Breast epithelium (tissue), 4 donors: ENCODE measurements around the gene TIFAB. TPM values are rescaled to one million over a fixed set of nuclear protein-coding genes. Genes with fewer than 3 reads are reported as not detected.

Experiments
- DNase-seq, 2 donors: peaks; one replicate each; pipeline ENCODE4 v3.0.0-alpha.2; 2019; ENCODE audit warnings: low spot score in 2 of 2
- H3K27ac ChIP-seq, 2 donors: fragments of 200-600 bp; sonication (generic) in 1 of 2; one replicate each; pipeline ENCODE4 v1.5.1; 2016 to 2019; ENCODE audit warnings: mild to moderate bottlenecking in 1 of 2
- H3K27me3 ChIP-seq, 2 donors: fragments of 200-600 bp; sonication (generic) in 1 of 2; one replicate each; pipeline versions ENCODE4 v1.5.1 to v1.6.0; 2017 to 2019; ENCODE audit warnings: control low read depth in 1 of 2, mild to moderate bottlenecking in 1 of 2
- H3K36me3 ChIP-seq: fragments of 200-600 bp; one replicate; pipeline ENCODE4 v1.5.1; 2019
- H3K4me1 ChIP-seq, 2 donors: fragments of 200-600 bp; sonication (generic); one replicate each; pipeline ENCODE4 v1.5.1; 2016 to 2019; ENCODE audit warnings: control low read depth in 1 of 2
- H3K4me3 ChIP-seq, 3 donors: fragments of 200-600 bp; sonication (generic); 1 replicate in 2 of 3; 2 replicates in 1 of 3; pipeline ENCODE4 v1.5.1; 2016 to 2019; ENCODE audit warnings: mild to moderate bottlenecking in 3 of 3, moderate library complexity in 2 of 3
- H3K9me3 ChIP-seq, 2 donors: fragments of 200-600 bp; sonication (generic) in 1 of 2; one replicate each; pipeline ENCODE4 v1.5.1; 2016 to 2019; ENCODE audit warnings: control low read depth in 1 of 2
- POLR2A ChIP-seq: fragments of 450-650 bp; IDR thresholded peaks from one replicate; pipeline ENCODE4 v1.6.1; 2016; ENCODE audit warnings: antibody characterized with exemption, mild to moderate bottlenecking, moderate library complexity
- POLR2AphosphoS5 ChIP-seq, 3 donors: sonication (generic); formaldehyde crosslinking; IDR thresholded peaks; one replicate each; pipeline ENCODE4 v1.6.1; 2017; ENCODE audit warnings: antibody characterized with exemption in 3 of 3
- intact Hi-C: fragments of 100-400 bp; cut with DNase I; formaldehyde crosslinking; loops from one replicate; pipeline ENCODE4 v1.15.1; 2023; ENCODE audit warnings: low total_unique reads
- total RNA-seq, 3 donors: library from RNA; depleted of rRNA; stranded (reverse); fragments of >200 nt; gene quantifications; one replicate each; pipeline ENCODE4 v1.1.0, GENCODE V29; 2016
- TF ChIP-seq, protein P1 (sequence below), 3 donors: fragments of 450-650 bp; IDR thresholded peaks; one replicate each; pipeline ENCODE4 v1.5.1; 2016 to 2017; ENCODE audit warnings: antibody characterized with exemption in 3 of 3, mild to moderate bottlenecking in 3 of 3, moderate library complexity in 3 of 3

TIFAB gene
- total RNA-seq, 3 donors from 2014 or later = not detected

DNA sequence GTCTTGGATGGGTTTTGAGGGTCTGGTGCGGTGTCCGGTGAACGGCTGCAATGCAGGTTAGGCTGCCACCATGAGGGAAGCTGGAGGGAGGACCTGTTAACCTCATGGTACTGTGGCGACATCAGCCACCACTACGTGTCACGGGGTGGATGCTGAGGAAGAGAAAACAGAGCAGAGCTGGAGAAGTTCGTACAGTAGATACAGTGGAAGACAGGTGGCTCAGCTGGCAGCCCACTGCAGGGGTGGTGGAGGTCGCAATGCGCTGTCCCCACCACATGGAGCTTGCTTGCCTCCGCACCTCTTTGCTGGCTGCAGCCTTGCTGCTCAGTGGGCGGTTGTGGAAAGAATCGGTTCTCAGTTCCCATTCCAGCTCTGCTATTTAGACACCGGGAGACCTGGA, 7.8 kb downstream of the TIFAB start:
- no peaks in the 10 kb centered on the region for H3K4me1 ChIP-seq
- no peak for DNase-seq
- TF ChIP-seq POLR2AphosphoS5 (IDR thresholded peaks at IDR 0.05) (no peak), POLR2A (no peak)
- TF ChIP-seq, protein P1, sequence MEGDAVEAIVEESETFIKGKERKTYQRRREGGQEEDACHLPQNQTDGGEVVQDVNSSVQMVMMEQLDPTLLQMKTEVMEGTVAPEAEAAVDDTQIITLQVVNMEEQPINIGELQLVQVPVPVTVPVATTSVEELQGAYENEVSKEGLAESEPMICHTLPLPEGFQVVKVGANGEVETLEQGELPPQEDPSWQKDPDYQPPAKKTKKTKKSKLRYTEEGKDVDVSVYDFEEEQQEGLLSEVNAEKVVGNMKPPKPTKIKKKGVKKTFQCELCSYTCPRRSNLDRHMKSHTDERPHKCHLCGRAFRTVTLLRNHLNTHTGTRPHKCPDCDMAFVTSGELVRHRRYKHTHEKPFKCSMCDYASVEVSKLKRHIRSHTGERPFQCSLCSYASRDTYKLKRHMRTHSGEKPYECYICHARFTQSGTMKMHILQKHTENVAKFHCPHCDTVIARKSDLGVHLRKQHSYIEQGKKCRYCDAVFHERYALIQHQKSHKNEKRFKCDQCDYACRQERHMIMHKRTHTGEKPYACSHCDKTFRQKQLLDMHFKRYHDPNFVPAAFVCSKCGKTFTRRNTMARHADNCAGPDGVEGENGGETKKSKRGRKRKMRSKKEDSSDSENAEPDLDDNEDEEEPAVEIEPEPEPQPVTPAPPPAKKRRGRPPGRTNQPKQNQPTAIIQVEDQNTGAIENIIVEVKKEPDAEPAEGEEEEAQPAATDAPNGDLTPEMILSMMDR (IDR thresholded peaks at IDR 0.05) = no peak
- H3K36me3 ChIP-seq = no peaks in the 10 kb centered on the region
- no peaks in the 10 kb centered on the region for H3K27me3 ChIP-seq
- no peak overlapping the region for H3K4me3 ChIP-seq
- intact Hi-C loops = no loop called here
- H3K9me3 ChIP-seq = no peaks in the 10 kb centered on the region
- no peak overlapping the region for H3K27ac ChIP-seq

DNA sequence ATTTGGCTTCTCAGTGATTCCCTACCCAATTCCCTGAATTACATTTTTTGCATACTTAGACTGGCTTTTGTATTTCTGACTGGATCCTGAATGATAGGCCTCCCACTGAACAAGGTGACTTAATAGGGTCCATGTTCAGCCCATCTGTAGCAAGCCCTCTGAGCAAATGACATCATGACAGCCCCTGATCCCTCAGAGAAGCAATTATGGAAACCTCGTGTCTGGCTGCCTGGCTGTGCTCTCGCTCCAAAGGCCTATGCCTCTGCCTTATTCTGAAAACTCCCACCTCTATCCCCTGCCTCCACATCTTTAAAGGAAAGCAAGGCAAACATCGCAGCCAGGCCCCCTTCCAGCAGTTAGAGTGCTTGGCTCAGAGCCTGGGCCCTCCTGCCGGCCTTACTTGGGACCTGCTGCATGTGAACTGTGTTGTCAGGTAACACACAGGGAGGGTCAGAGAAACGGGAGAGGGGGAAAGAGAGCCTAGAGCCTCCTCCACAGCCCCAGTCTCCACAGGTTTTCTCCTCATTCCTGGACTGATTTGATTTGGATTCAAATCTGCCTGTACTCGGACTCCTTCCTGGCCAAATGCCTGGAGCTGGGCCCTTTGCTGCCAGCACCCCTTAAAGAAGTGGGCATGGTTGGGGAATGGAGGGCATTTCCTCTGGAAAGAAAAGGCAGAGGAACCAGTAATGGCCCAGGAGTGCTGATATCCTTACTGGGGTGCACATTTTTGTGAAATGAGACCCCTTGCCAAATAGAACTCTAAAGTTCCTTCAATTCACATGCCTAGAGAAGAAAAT, 8.8 kb downstream of the TIFAB start:
- no peak overlapping the region for H3K27ac ChIP-seq
- no peak overlapping the region for H3K4me3 ChIP-seq
- no peaks in the 10 kb centered on the region for H3K27me3 ChIP-seq
- no peaks in the 10 kb centered on the region for H3K9me3 ChIP-seq
- TF ChIP-seq POLR2AphosphoS5 (IDR thresholded peaks at IDR 0.05) (no peak), POLR2A (no peak)
- TF ChIP-seq, protein P1 (IDR thresholded peaks at IDR 0.05) = no peak
- peak in 1 of 2 donors; percentile 14 for DNase-seq
- intact Hi-C loops = no loop called here
- no peaks in the 10 kb centered on the region for H3K36me3 ChIP-seq
- no peaks in the 10 kb centered on the region for H3K4me1 ChIP-seq

DNA sequence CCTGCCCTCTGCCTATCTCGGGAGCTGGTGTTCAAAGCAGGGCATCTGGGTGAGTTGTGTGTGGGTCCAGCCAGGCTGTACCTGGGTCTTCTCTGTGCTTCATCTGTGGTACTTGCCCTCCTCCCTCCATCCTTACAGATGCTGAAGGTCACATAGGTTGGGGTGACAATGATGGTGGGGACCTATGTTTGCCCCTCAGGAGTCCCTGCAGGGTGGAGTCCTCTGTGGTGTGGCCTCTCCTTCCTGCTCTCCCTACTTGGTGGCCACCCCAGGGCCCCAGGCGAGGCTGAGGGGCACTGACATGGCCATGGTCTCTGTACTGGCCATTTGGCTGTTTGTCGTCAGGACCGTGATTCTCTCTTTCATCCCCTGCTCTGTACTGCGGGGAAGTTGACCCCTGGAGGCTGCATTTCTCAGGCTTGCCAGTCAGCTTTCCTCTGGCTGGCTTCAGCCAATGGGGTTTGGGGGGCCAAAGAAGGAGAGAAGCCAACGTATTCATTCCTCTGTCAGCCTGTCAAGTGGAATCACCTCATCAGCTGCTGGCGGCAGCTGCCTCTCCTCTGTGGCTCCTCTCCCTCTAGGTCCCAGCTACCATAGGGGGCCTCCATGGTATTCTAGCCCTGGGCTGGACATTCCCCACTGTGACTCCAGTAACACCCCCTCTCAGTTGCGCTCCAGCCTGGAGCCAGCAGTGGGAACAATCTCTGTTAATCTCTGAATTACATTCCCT, 9.6 kb downstream of the TIFAB start:
- Histone ChIP-seq H3K36me3 (no peaks in the 10 kb centered on the region), H3K27me3 (no peaks in the 10 kb centered on the region), H3K4me1 (no peaks in the 10 kb centered on the region), H3K9me3 (no peaks in the 10 kb centered on the region), H3K4me3 (no peak overlapping the region), H3K27ac (no peak overlapping the region)
- no peak for TF ChIP-seq POLR2AphosphoS5 (IDR thresholded peaks at IDR 0.05)
- no peak for TF ChIP-seq POLR2A
- peak in 1 of 2 donors; percentile 11 for DNase-seq
- intact Hi-C loops = no loop called here

DNA sequence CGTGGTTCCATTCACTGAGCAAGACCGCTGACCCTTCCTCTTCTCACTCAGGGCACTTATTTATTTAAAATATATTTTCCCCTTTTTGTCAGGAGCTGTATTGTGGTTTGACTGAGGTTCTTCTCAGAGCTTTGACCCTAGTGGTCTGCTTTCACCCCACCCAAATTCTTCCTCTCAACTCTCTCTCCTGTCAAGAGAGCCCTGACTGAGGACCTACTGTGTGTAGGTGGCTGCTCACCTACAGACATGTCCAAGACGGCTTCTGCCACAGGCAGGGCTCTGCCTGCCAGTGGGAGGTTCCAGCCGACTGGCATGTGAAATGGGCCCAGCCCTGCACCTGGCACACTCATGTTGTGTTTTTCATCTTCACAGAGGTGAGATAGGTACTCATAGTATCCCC, 10.2 kb downstream of the TIFAB start:
- intact Hi-C loops = no loop called here
- Histone ChIP-seq H3K36me3 (no peaks in the 10 kb centered on the region), H3K27ac (no peak overlapping the region), H3K4me3 (no peak overlapping the region), H3K9me3 (no peaks in the 10 kb centered on the region), H3K27me3 (no peaks in the 10 kb centered on the region), H3K4me1 (no peaks in the 10 kb centered on the region)
- TF ChIP-seq POLR2A = no peak
- TF ChIP-seq, protein P1 (IDR thresholded peaks at IDR 0.05) = no peak
- no peak for TF ChIP-seq POLR2AphosphoS5 (IDR thresholded peaks at IDR 0.05)
- DNase-seq = no peak

DNA sequence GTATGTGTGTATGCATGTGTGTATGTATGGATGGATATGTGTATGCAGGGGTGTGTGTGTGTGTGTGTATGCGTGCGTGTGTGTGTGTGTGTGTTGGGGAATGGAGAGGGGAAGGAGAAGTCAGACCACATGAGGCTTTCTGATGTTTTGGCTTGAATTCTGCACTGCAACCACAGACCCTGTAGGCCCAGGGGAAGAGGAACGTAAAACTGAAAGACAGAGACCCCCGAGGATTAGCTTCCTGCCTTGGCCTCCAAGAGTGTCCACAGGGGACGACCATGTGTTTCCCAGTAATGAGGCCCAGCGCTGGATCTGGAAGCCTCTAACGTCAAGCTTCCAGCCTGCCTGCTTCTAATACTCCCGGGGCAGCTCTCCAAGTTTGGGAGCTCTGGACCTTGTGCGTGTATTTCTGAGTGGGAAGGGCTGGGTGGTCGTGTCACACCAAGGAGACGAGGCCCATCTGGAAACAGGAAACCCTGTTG, 10.8 kb downstream of the TIFAB start:
- TF ChIP-seq, protein P1 (IDR thresholded peaks at IDR 0.05) = no peak
- TF ChIP-seq POLR2A (no peak), POLR2AphosphoS5 (IDR thresholded peaks at IDR 0.05) (no peak)
- no peaks in the 10 kb centered on the region for H3K27me3 ChIP-seq
- DNase-seq = peak in 1 of 2 donors; percentile 13
- no peak overlapping the region for H3K27ac ChIP-seq
- no peaks in the 10 kb centered on the region for H3K9me3 ChIP-seq
- no peaks in the 10 kb centered on the region for H3K36me3 ChIP-seq
- intact Hi-C loops = no loop called here
- H3K4me3 ChIP-seq = no peak overlapping the region
- H3K4me1 ChIP-seq = no peaks in the 10 kb centered on the region
